Uterus (tissue), 4 donors: ENCODE results near the gene GABRR3. TPM values are rescaled to one million over a fixed set of nuclear protein-coding genes. Genes with fewer than 3 reads are reported as not detected.

Experiments
- DNase-seq, 2 donors: peaks; one replicate each; pipeline ENCODE4 v3.0.0-alpha.2; 2019 to 2020
- H3K27ac ChIP-seq, 2 donors: fragments of 200-600 bp; sonication (generic); 1 replicate in 1 of 2; 2 replicates in 1 of 2; pipeline ENCODE4 v1.5.1; 2016 to 2018
- H3K27me3 ChIP-seq, 2 donors: fragments of 200-600 bp; sonication (generic); one replicate each; pipeline ENCODE4 v1.5.1; 2018 to 2019; ENCODE audit warnings: control low read depth in 1 of 2
- H3K36me3 ChIP-seq, 2 donors: fragments of 200-600 bp; sonication (generic); one replicate each; pipeline ENCODE4 v1.5.1; 2019; ENCODE audit warnings: control low read depth in 1 of 2
- H3K4me1 ChIP-seq, 2 donors: fragments of 200-600 bp; sonication (generic); one replicate each; pipeline ENCODE4 v1.5.1; 2018 to 2019; ENCODE audit warnings: control low read depth in 1 of 2
- H3K4me3 ChIP-seq, 2 donors: fragments of 200-600 bp; sonication (generic); 1 replicate in 1 of 2; 2 replicates in 1 of 2; pipeline ENCODE4 v1.5.1; 2018 to 2019; ENCODE audit warnings: mild to moderate bottlenecking in 1 of 2
- H3K9me3 ChIP-seq, 2 donors: fragments of 200-600 bp; sonication (generic); one replicate each; pipeline ENCODE4 v1.5.1; 2019; ENCODE audit warnings: control low read depth in 1 of 2
- POLR2A ChIP-seq, 2 donors: fragments of 450-650 bp; IDR thresholded peaks; one replicate each; pipeline ENCODE4 v1.6.1; 2016; ENCODE audit warnings: antibody characterized with exemption in 2 of 2, mild to moderate bottlenecking in 1 of 2, moderate library complexity in 1 of 2
- intact Hi-C: fragments of 100-400 bp; cut with DNase I; formaldehyde crosslinking; loops from one replicate; pipeline ENCODE4 v1.15.1; 2023; ENCODE audit warnings: low total_unique reads
- total RNA-seq, 4 donors: library from RNA; depleted of rRNA in 3 of 4; stranded (reverse); fragments of >200 nt in 3 of 4; gene quantifications; one replicate each; pipeline versions ENCODE4 v1.1.0 to v1.2.4, GENCODE V29; 2014 to 2023
- TF ChIP-seq, protein P1 (sequence below), 4 experiments: fragments of 200-600 bp in 2 of 4; fragments of 450-650 bp in 2 of 4; sonication (generic) in 2 of 4; IDR thresholded peaks; one replicate each; pipeline ENCODE4 v1.5.1; 2016 to 2019; ENCODE audit warnings: antibody characterized with exemption in 4 of 4, mild to moderate bottlenecking in 2 of 4, moderate library complexity in 1 of 4
- donor health status: DM: yes; HTN: yes; CAD: no.

Gene GABRR3
- total RNA-seq, 4 donors from 2014 or later, result not detected

DNA sequence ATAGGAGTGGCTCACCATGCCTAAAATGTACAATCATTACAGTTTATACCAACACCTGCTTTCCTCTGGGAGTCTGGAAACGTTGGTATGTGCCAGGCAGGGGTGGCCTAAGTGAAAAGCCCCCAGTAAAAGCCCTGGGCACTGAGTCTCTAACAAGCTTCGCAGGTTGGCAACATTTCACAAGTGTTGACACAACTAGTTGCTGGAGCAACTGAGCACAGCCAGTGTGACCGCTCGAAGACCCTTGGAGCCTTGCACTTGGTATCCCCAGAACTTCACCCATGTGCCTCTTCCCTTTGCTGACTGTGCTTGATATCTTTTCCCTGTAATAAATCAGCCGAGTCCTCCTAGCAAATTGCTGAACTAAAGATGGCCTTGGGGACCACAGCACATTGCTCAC lies 65.6 kb downstream of the GABRR3 start:
- DNase-seq, result no peak
- no peak overlapping the region for H3K4me3 ChIP-seq
- no peaks in the 10 kb centered on the region for H3K36me3 ChIP-seq
- no peaks in the 10 kb centered on the region for H3K27me3 ChIP-seq
- peaks cover 0 to 6% of the 10 kb centered on the region in 2 donors for H3K4me1 ChIP-seq
- TF ChIP-seq, protein P1, sequence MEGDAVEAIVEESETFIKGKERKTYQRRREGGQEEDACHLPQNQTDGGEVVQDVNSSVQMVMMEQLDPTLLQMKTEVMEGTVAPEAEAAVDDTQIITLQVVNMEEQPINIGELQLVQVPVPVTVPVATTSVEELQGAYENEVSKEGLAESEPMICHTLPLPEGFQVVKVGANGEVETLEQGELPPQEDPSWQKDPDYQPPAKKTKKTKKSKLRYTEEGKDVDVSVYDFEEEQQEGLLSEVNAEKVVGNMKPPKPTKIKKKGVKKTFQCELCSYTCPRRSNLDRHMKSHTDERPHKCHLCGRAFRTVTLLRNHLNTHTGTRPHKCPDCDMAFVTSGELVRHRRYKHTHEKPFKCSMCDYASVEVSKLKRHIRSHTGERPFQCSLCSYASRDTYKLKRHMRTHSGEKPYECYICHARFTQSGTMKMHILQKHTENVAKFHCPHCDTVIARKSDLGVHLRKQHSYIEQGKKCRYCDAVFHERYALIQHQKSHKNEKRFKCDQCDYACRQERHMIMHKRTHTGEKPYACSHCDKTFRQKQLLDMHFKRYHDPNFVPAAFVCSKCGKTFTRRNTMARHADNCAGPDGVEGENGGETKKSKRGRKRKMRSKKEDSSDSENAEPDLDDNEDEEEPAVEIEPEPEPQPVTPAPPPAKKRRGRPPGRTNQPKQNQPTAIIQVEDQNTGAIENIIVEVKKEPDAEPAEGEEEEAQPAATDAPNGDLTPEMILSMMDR (IDR thresholded peaks at IDR 0.05), result no peak
- TF ChIP-seq POLR2A (IDR thresholded peaks at IDR 0.05), result no peak
- H3K27ac ChIP-seq, result no peak overlapping the region
- no peaks in the 10 kb centered on the region for H3K9me3 ChIP-seq
- intact Hi-C loops, result no loop called here

DNA sequence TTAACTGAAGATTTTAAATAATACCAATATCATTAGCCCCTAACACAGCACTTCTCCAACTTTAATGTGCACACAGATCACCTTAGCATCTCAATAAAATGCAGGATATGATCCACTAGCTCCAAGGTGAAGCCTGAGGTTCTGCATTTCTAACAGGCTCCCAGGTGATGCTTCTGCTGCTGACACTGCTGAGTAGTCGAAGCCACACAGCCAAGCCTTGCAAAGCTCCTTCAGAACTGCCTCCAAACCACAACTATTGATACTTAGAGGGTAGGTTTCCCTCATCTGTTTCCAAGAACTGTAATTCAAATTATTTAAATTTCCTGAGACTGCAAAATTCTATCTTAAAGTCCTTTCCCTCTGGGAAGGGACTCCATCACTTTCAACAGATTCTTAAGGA lies 66.7 kb downstream of the GABRR3 start:
- Histone ChIP-seq H3K27me3 (no peaks in the 10 kb centered on the region), H3K4me3 (no peak overlapping the region), H3K4me1 (peaks cover 0 to 6% of the 10 kb centered on the region in 2 donors), H3K36me3 (no peaks in the 10 kb centered on the region), H3K27ac (no peak overlapping the region), H3K9me3 (no peaks in the 10 kb centered on the region)
- intact Hi-C loops, result no loop called here
- no peak for DNase-seq
- TF ChIP-seq, protein P1 (IDR thresholded peaks at IDR 0.05), result no peak
- TF ChIP-seq POLR2A (IDR thresholded peaks at IDR 0.05), result no peak

- intact Hi-C loops, result no loop called here
- no peak for TF ChIP-seq POLR2A (IDR thresholded peaks at IDR 0.05)
- TF ChIP-seq, protein P1 (IDR thresholded peaks at IDR 0.05), result no peak
- Histone ChIP-seq H3K36me3 (no peaks in the 10 kb centered on the region), H3K27me3 (no peaks in the 10 kb centered on the region), H3K4me1 (peaks cover 0 to 6% of the 10 kb centered on the region in 2 donors), H3K9me3 (no peaks in the 10 kb centered on the region), H3K27ac (no peak overlapping the region), H3K4me3 (no peak overlapping the region)
- DNase-seq, result no peak
These were observed 67.1 kb downstream of the GABRR3 start for GRCh38 chr3:97967966-97968365.

GRCh38 chr3:97960993-97961766 lies 73.9 kb downstream of the GABRR3 start:
- no peaks in the 10 kb centered on the region for H3K36me3 ChIP-seq
- no peaks in the 10 kb centered on the region for H3K27me3 ChIP-seq
- intact Hi-C loops, result no loop called here
- TF ChIP-seq, protein P1 (IDR thresholded peaks at IDR 0.05), result no peak
- TF ChIP-seq POLR2A (IDR thresholded peaks at IDR 0.05), result no peak
- no peaks in the 10 kb centered on the region for H3K4me1 ChIP-seq
- H3K9me3 ChIP-seq, result no peaks in the 10 kb centered on the region
- no peak overlapping the region for H3K4me3 ChIP-seq
- no peak overlapping the region for H3K27ac ChIP-seq
- DNase-seq, result no peak

GRCh38 chr3:97960551-97960950 lies 74.6 kb downstream of the GABRR3 start:
- Histone ChIP-seq H3K9me3 (no peaks in the 10 kb centered on the region), H3K27ac (no peak overlapping the region), H3K27me3 (no peaks in the 10 kb centered on the region), H3K36me3 (no peaks in the 10 kb centered on the region), H3K4me1 (no peaks in the 10 kb centered on the region), H3K4me3 (no peak overlapping the region)
- TF ChIP-seq, protein P1 (IDR thresholded peaks at IDR 0.05), result no peak
- TF ChIP-seq POLR2A (IDR thresholded peaks at IDR 0.05), result no peak
- DNase-seq, result no peak
- intact Hi-C loops, result no loop called here
